Measurements from ENCODE around the gene PHKA1. TPM values are rescaled to one million over a fixed set of nuclear protein-coding genes. Genes with fewer than 3 reads are reported as not detected.
"Not testable (repeated sequence)": the region's sequence is repeated elsewhere in the genome, so short reads cannot be mapped to it uniquely, and the experiment has no call there.

PHKA1 gene
- total RNA-seq, 1 experiment from 2014 or later, result 17.2 TPM

GRCh38 chrX:72554448-72555140 lies 159.5 kb downstream of the PHKA1 start:
- BruUV-seq (replicated peaks), result no TSS peak
- ChIA-PET CTCF (no interaction called here), POLR2A (ENCODE audit: unreplicated experiment) (interaction anchor here (0.6 kb wide), 1 partner anchor 277 kb away, joined by 3 read pairs; the partner anchor contains the start of gene RPS4X)
- Histone ChIP-seq H3K9me2 (ENCODE audit: insufficient read depth) (no peaks in the 10 kb centered on the region), H3F3A (ENCODE audit: insufficient read depth, low read depth) (peaks cover 7% of the 10 kb centered on the region; the same call in 1 of the 2 replicates), H3K9me3 (ENCODE audit: insufficient read depth, low read depth) (no peaks in the 10 kb centered on the region), H3K36me3 (ENCODE audit: low read depth) (no peaks in the 10 kb centered on the region), H3K4me2 (peak overlapping the region; percentile 81), H2AFZ (peak overlapping the region; percentile 74), H3K27me3 (ENCODE audit: insufficient read depth, low read depth) (no peaks in the 10 kb centered on the region), H4K20me1 (ENCODE audit: insufficient read depth) (no peaks in the 10 kb centered on the region), H3K27ac (peak overlapping the region; percentile 90), H3K4me1 (replicated peaks; ENCODE audit: insufficient read depth) (peaks cover 17% of the 10 kb centered on the region), H3K4me3 (peak overlapping the region; percentile 45; the same call in 1 of the 2 replicates), H3K79me2 (ENCODE audit: low read depth) (peaks cover 10% of the 10 kb centered on the region; the same call in 1 of the 2 replicates)
- intact Hi-C loops (cut with micrococcal nuclease; ENCODE audit: unreplicated experiment), result no loop called here
- TF ChIP-seq CTCF (conservative IDR thresholded peaks at IDR 0.05) (peak; percentile 59), EZH2 (IDR thresholded peaks at IDR 0.05; ENCODE audit: low read depth) (no peak)
- peak; percentile 76 to 81 for DNase-seq

- CTCF ChIA-PET; H4K20me1 ChIP-seq (ENCODE audit: insufficient read depth); H3K4me2 ChIP-seq; H3K36me3 ChIP-seq (ENCODE audit: low read depth); H3F3A ChIP-seq (ENCODE audit: insufficient read depth, low read depth); intact Hi-C loops (cut with micrococcal nuclease; ENCODE audit: unreplicated experiment); H3K27ac ChIP-seq; H3K9me2 ChIP-seq (ENCODE audit: insufficient read depth); BruUV-seq (replicated peaks); POLR2A ChIA-PET (ENCODE audit: unreplicated experiment); H3K4me3 ChIP-seq; H3K27me3 ChIP-seq (ENCODE audit: insufficient read depth, low read depth); H3K9me3 ChIP-seq (ENCODE audit: insufficient read depth, low read depth); H2AFZ ChIP-seq; DNase-seq: not testable (repeated sequence)
- Histone ChIP-seq H3K4me1 (replicated peaks; ENCODE audit: insufficient read depth) (peaks cover 17% of the 10 kb centered on the region), H3K79me2 (ENCODE audit: low read depth) (peaks cover 10% of the 10 kb centered on the region; the same call in 1 of the 2 replicates)
These were observed 161.7 kb downstream of the PHKA1 start for GRCh38 chrX:72552443-72552842.

- CTCF ChIA-PET, result no interaction called here
- intact Hi-C loops (cut with micrococcal nuclease; ENCODE audit: unreplicated experiment), result no loop called here
These were observed 168.1 kb downstream of the PHKA1 start for GRCh38 chrX:72545990-72546389.

More at GRCh38 chrX:72545990-72546389, 168.1 kb downstream of the PHKA1 start:
- no peak overlapping the region for H3K27ac ChIP-seq
- H4K20me1 ChIP-seq (ENCODE audit: insufficient read depth), result no peaks in the 10 kb centered on the region
- H3K4me1 ChIP-seq (replicated peaks; ENCODE audit: insufficient read depth), result no peaks in the 10 kb centered on the region; the same call in 1 of the 2 replicates
- H3K9me2 ChIP-seq (ENCODE audit: insufficient read depth), result no peaks in the 10 kb centered on the region
- DNase-seq, result peak in 1 of 2 experiments; percentile 1
- H2AFZ ChIP-seq, result no peak overlapping the region
- H3F3A ChIP-seq (ENCODE audit: insufficient read depth, low read depth), result no peaks in the 10 kb centered on the region
- no peaks in the 10 kb centered on the region for H3K79me2 ChIP-seq (ENCODE audit: low read depth)
- POLR2A ChIA-PET (ENCODE audit: unreplicated experiment), result no interaction called here
- H3K36me3 ChIP-seq (ENCODE audit: low read depth), result no peaks in the 10 kb centered on the region
- TF ChIP-seq CTCF (conservative IDR thresholded peaks at IDR 0.05) (no peak), EZH2 (IDR thresholded peaks at IDR 0.05; ENCODE audit: low read depth) (no peak)
- BruUV-seq (replicated peaks), result no TSS peak
- no peak overlapping the region for H3K4me3 ChIP-seq
- no peaks in the 10 kb centered on the region for H3K9me3 ChIP-seq (ENCODE audit: insufficient read depth, low read depth)
- H3K27me3 ChIP-seq (ENCODE audit: insufficient read depth, low read depth), result no peaks in the 10 kb centered on the region
- no peak overlapping the region for H3K4me2 ChIP-seq
